NB4 (cell line): Measurements from ENCODE around the gene ADGRF4.

Source experiments
- CTCF ChIP-seq: IDR thresholded peaks from one replicate; pipeline ENCODE4 v1.5.1; 2012; ENCODE audit warnings: low read depth, low read length
- MYC ChIP-seq: IDR thresholded peaks from 2 replicates; pipeline ENCODE4 v1.6.1; 2011; ENCODE audit warnings: low read depth, low read length
- POLR2A ChIP-seq: IDR thresholded peaks from 2 replicates; pipeline ENCODE4 v1.6.1; 2011; ENCODE audit warnings: mild to moderate bottlenecking; ENCODE audit not compliant: insufficient read length; ENCODE audit errors: extremely low read depth

- TF ChIP-seq CTCF (no peak), POLR2A (no peak), MYC (no peak)
Observed at GRCh38 chr6:47681201-47681990, 17.0 kb upstream of the ADGRF4 start.
